Kidney epithelial cell (primary cell): Measurements from ENCODE around the gene MYH9. TPM values are rescaled to one million over a fixed set of nuclear protein-coding genes. Genes with fewer than 3 reads are reported as not detected.
"Not testable (repeated sequence)": the region's sequence is repeated elsewhere in the genome, so short reads cannot be mapped to it uniquely, and the experiment has no call there.

Experiments used
- DNase-seq: peaks from one replicate; pipeline ENCODE4 v3.0.0-alpha.2; 2010; ENCODE audit warnings: low read depth
- H3K27me3 ChIP-seq: 2 replicates; pipeline ENCODE4 v1.6.0; 2011; ENCODE audit warnings: low read length; ENCODE audit not compliant: control insufficient read depth, insufficient read depth
- H3K36me3 ChIP-seq: 2 replicates; pipeline ENCODE4 v1.5.1; 2011; ENCODE audit warnings: low read length; ENCODE audit not compliant: control insufficient read depth, insufficient read depth
- H3K4me3 ChIP-seq: 2 replicates; pipeline ENCODE4 v1.5.1; 2011; ENCODE audit warnings: low read depth, mild to moderate bottlenecking, control low read depth, low read length
- total RNA-seq: library from RNA; depleted of rRNA; stranded (reverse); fragments of >200 nt; gene quantifications from 2 replicates; pipeline ENCODE4 v1.2.3, GENCODE V29; 2015
- TF ChIP-seq, protein P1 (sequence below): IDR thresholded peaks from 2 replicates; pipeline ENCODE4 v1.5.1; 2011; ENCODE audit warnings: mild to moderate bottlenecking, moderate library complexity, low read length, control low read depth, inconsistent platforms; ENCODE audit not compliant: insufficient read depth, poor library complexity, severe bottlenecking

Gene MYH9
- total RNA-seq, 1 donor from 2014 or later = 1,580 TPM

DNA sequence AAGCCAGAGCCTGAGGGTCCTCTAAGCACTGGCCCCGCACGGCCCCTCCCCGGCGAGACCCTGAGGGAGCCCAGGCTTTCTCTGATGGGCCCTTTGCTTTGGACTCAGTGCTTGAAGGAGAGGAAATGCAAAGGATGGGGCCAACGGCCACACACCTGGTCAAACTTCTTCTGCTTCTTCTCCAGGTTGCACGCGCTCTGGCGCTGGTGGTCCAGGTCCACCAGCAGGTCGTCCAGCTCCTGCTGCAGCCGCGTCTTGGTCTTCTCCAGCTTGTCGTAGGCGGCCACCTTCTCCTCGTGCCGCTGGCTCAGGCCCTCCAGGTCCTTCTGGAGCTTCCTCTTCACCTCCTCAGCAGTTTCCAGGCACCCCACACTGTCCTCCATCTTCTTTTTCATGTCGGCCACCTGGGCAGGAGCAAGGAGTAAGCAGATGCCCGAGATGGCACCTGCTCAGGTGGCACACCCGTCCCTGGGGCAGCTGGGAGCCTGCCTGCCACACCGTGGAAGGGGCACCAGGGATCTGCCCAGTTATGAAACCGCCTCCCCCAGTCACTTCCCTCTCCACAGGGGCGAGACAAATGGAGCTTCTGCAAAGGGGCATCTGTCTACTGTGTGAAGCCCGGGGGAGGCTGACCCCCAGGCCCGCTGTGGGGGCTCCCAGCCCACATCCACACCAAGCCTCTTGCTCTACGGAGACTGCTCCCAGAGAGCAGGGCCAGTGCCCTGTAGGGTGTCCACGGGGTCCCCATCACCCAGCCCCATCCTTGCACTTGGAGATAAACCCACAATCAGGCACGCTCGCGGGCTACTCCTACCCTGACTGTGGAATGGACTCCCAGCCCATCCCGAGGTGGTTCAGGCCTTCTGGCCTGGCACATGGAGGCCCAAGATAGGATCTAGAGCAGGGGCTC, 95.7 kb downstream of the MYH9 start:
- Histone ChIP-seq H3K27me3 (no peaks in the 10 kb centered on the region), H3K36me3 (peaks cover 25% of the 10 kb centered on the region), H3K4me3 (no peak overlapping the region)
- TF ChIP-seq, protein P1, sequence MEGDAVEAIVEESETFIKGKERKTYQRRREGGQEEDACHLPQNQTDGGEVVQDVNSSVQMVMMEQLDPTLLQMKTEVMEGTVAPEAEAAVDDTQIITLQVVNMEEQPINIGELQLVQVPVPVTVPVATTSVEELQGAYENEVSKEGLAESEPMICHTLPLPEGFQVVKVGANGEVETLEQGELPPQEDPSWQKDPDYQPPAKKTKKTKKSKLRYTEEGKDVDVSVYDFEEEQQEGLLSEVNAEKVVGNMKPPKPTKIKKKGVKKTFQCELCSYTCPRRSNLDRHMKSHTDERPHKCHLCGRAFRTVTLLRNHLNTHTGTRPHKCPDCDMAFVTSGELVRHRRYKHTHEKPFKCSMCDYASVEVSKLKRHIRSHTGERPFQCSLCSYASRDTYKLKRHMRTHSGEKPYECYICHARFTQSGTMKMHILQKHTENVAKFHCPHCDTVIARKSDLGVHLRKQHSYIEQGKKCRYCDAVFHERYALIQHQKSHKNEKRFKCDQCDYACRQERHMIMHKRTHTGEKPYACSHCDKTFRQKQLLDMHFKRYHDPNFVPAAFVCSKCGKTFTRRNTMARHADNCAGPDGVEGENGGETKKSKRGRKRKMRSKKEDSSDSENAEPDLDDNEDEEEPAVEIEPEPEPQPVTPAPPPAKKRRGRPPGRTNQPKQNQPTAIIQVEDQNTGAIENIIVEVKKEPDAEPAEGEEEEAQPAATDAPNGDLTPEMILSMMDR = no peak
- DNase-seq = no peak

DNA sequence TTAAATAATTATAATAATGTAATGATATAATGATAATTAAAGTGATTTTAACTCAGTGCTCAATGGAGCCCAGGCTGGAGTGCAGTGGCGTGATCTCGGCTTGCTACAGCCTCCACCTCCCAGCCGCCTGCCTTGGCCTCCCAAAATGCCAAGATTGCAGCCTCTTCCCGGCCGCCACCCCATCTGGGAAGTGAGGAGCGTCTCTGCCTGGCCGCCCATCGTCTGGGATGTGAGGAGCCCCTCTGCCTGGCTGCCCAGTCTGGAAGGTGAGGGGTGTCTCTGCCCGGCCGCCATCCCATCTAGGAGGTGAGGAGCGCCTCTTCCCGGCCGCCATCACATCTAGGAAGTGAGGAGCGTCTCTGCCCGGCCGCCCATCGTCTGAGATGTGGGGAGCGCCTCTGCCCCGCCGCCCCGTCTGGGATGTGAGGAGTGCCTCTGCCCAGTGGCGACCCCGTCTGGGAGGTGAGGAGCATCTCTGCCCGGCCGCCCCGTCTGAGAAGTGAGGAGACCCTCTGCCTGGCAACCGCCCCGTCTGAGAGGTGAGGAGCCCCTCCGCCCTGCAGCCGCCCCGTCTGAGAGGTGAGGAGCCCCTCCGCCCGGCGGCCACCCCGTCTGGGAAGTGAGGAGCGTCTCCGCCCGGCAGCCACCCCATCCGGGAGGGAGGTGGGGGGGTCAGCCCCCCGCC, 97.2 kb downstream of the MYH9 start:
- H3K27me3 ChIP-seq, DNase-seq, H3K4me3 ChIP-seq: not testable (repeated sequence)
- peaks cover 23% of the 10 kb centered on the region for H3K36me3 ChIP-seq

DNA sequence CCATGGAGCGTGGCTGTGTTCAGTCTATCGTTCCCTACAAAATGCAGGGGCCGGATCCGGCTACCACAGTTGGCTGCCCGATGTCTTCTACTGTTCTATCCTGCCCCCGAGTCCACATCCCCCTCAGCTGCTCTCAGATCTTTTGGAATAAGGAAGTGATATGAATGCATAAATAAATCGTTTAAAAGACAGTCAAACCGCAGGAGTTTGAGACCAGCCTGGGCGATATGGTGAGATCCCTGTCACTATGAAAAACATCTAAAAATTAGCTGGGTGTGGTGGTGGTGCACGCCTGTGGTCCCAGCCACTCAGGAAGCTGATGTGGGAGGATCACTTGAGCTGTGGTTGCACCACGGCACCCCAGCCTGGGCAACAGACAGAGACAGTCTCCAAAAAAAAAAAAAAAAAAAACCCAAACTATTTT, 97.8 kb downstream of the MYH9 start:
- not testable (repeated sequence) for DNase-seq, H3K27me3 ChIP-seq, H3K4me3 ChIP-seq
- peaks cover 25% of the 10 kb centered on the region for H3K36me3 ChIP-seq

DNA sequence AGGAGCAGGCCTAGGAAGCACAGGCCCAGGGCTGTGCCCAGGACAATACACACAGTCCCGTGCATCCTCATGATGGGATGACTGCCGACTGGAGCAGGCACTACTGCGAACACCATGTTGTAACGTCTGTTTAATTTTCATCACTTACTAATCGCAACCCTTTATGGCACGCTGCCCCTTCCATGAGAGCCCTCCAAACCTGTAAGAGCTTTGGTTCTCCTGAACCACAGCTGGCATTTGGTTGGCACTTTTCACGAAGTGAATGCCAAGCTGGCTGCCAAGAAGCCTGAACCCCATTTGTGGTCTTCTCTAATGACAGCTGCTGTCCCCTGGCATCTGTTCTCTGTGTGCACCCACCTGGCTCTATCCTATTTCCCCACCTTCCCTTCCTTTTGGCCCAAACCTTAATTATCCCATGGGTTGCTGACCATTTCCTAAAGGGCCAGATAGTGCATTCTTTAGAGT, 98.3 kb downstream of the MYH9 start:
- Histone ChIP-seq H3K36me3 (peaks cover 26% of the 10 kb centered on the region), H3K27me3 (no peaks in the 10 kb centered on the region), H3K4me3 (no peak overlapping the region)
- no peak for DNase-seq
- TF ChIP-seq, protein P1 = no peak

DNA sequence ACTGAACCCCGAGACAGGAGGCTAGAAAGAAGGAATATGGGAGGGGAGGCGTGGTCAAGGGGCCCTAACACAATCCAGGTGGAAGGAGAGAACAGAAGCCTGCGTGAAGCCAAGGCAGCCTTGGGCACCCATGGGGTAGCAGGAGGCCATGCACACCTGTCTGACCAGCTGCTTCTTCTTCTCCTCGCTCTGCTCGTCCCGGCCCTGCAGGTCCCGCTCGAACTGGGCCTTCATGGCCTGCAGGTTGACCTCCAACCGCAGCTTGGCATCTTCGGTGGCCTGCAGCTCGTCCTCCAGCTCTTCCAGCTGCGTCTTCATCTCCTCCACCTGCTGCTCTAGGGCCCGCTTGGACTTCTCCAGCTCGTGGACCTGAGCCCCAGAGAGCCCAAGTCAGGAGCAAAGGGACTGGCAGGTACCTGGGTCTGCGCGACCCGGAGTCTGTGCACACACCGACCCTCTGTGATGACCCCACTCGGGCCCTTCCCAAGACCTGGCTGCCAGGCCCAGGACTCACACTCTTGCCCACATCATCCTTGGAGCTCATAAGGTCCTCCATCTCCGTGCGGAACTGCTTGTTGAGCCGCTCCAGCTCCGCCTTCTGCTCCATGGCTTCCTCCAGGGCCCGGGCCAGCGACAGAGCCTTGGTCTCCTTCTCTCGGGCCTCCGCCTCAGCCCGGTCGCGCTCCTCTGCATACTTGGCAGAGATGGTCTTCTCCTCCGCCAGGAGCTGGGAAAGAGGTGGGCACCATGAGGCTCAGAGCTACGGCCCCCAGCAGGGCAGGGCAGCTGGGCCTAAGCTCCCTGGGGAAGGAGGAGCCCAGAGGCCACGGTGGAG, 99.0 kb downstream of the MYH9 start:
- no peak overlapping the region for H3K4me3 ChIP-seq
- TF ChIP-seq, protein P1 = no peak
- peaks cover 24% of the 10 kb centered on the region for H3K36me3 ChIP-seq
- H3K27me3 ChIP-seq = no peaks in the 10 kb centered on the region
- no peak for DNase-seq

DNA sequence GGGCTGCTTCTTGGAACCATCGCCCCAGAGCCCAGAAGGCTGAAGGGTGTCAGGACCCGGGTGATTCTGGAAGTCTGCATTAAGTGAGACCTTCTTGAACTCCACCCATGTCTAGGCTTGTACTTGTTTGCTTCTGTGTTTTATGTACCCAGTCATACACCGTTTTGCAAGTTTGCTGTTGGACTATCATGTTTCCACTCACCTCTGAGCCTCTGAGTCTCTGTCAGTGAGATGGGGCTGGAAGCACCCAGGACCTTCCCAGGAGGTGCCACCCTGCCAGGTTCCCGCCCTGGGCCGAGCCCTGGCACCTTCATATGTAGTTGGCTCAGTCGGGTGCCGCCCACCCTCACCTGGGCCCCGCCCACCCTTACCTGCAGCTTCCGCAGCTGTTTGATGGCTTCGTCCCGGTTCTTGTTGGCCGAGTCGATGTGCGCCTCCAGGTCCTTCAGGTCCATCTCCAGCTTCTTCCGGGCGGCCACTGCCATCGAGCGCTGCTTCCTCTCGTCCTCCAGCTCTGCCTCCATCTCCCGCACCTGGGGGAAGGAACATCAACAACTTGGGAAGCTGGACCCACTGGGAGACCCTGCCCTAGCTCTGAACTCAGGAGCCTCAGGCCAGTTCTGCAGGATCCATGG, 99.8 kb downstream of the MYH9 start:
- H3K27me3 ChIP-seq = no peaks in the 10 kb centered on the region
- TF ChIP-seq, protein P1 = no peak
- peaks cover 18% of the 10 kb centered on the region for H3K36me3 ChIP-seq
- no peak for DNase-seq
- no peak overlapping the region for H3K4me3 ChIP-seq
